K562 (cell line): Measurements from ENCODE around the gene STAMBPL1. TPM values are rescaled to one million over a fixed set of nuclear protein-coding genes. Genes with fewer than 3 reads are reported as not detected.

Experiments used
- ATAC-seq: fragments of 200-7000 bp; cut with Tn5 transposase; 3 replicates; pipeline ENCODE4 v1.9.1; 2020; ENCODE audit warnings: moderate library complexity
- BruUV-seq: library from RNA; stranded (reverse); fragments of 400-500 nt; replicated peaks from 2 replicates; lab custom pipeline; 2021; lab: Mats Ljungman, UMichigan
- CTCF ChIA-PET: fragments of 300-600 bp; formaldehyde crosslinking; extraction: SDS; loops from one replicate; lab custom pipeline; 2021; ENCODE audit warnings: low intra/inter-chr PET ratio; lab: Yijun Ruan, JAX
- POLR2A ChIA-PET: fragments of 300-600, 350-650 bp; sonication (Branson Sonifier 250); formaldehyde crosslinking; extraction: SDS; loops from one replicate; lab custom pipeline; 2021; ENCODE audit warnings: antibody characterized with exemption, inconsistent platforms; lab: Yijun Ruan, JAX
- DNase-seq, 4 experiments: peaks; one replicate each; pipeline versions ENCODE4 v3.0.0 to v3.0.0-alpha.2; 2011 to 2018; ENCODE audit warnings: low spot score in 3 of 4, mixed read lengths in 3 of 4; ENCODE audit errors: extremely low read depth in 1 of 4
- FAIRE-seq: peaks from 2 replicates; lab custom pipeline; 2011; peaks lifted over from hg19 to GRCh38; lab: Jason Lieb, UNC
- H2AFZ ChIP-seq: 2 replicates; pipeline ENCODE4 v1.6.0; 2011; ENCODE audit warnings: low read depth, low read length, control low read depth, inconsistent platforms
- H3K27ac ChIP-seq: fragments of 200-600 bp; 3 replicates; pipeline ENCODE4 v1.8.0; 2011; ENCODE audit warnings: low read depth, mild to moderate bottlenecking, control low read depth, inconsistent platforms, low read length, moderate library complexity, mixed read lengths; ENCODE audit errors: extremely low read depth
- H3K27me3 ChIP-seq, 2 experiments: fragments of 300-600 bp in 1 of 2; 2 replicates in 1 of 2; 3 replicates in 1 of 2; pipeline versions ENCODE4 v1.6.0 to v1.8.0; 2011; ENCODE audit warnings: inconsistent platforms in 2 of 2, low read length in 2 of 2, mild to moderate bottlenecking in 1 of 2, mixed read lengths in 1 of 2, moderate library complexity in 1 of 2; ENCODE audit not compliant: control insufficient read depth in 2 of 2, insufficient read depth in 2 of 2
- H3K36me3 ChIP-seq: fragments of 300-600 bp; 3 replicates; pipeline ENCODE4 v1.8.0; 2011; ENCODE audit warnings: mild to moderate bottlenecking, low read length, inconsistent platforms; ENCODE audit not compliant: control insufficient read depth, insufficient read depth
- H3K4me1 ChIP-seq, 2 experiments: fragments of 200-600 bp in 1 of 2; replicated peaks in 1 of 2; 2 replicates in 1 of 2; 3 replicates in 1 of 2; pipeline versions ENCODE4 v1.5.1 to v1.8.0; 2011; ENCODE audit warnings: inconsistent platforms in 2 of 2, low read length in 2 of 2, mild to moderate bottlenecking in 1 of 2, mixed read lengths in 1 of 2, moderate library complexity in 1 of 2; ENCODE audit not compliant: control insufficient read depth in 2 of 2, insufficient read depth in 2 of 2
- H3K4me2 ChIP-seq: 2 replicates; pipeline ENCODE4 v1.6.1; 2011; ENCODE audit warnings: low read length, control low read depth, inconsistent platforms, mixed read lengths; ENCODE audit not compliant: insufficient read depth
- H3K4me3 ChIP-seq: fragments of 200-600 bp; sonication (generic), shearing (Covaris generic); 2 replicates; pipeline ENCODE4 v1.5.1; 2016; ENCODE audit warnings: control low read depth, inconsistent platforms
- H3K79me2 ChIP-seq: fragments of 200-600 bp; 3 replicates; pipeline ENCODE4 v1.8.0; 2011; ENCODE audit warnings: low read length, inconsistent platforms; ENCODE audit not compliant: control insufficient read depth, insufficient read depth
- H3K9ac ChIP-seq, 2 experiments: 2 replicates each; pipeline versions ENCODE4 v1.6.0 to v1.6.1; 2011; ENCODE audit warnings: low read depth in 2 of 2, low read length in 2 of 2, control low read depth in 1 of 2, inconsistent platforms in 1 of 2, mild to moderate bottlenecking in 1 of 2, mixed read lengths in 1 of 2; ENCODE audit not compliant: insufficient read depth in 1 of 2
- H3K9me1 ChIP-seq: one replicate; pipeline ENCODE4 v1.6.0; 2011; ENCODE audit warnings: inconsistent platforms, mild to moderate bottlenecking, low read length, moderate library complexity; ENCODE audit not compliant: control insufficient read depth, insufficient read depth
- H3K9me3 ChIP-seq: replicated peaks from 2 replicates; pipeline ENCODE4 v1.5.1; 2011; ENCODE audit warnings: low read depth, low read length, inconsistent platforms; ENCODE audit not compliant: control insufficient read depth, insufficient read depth
- H4K20me1 ChIP-seq: replicated peaks from 2 replicates; pipeline ENCODE4 v1.6.1; 2011; ENCODE audit warnings: low read length, inconsistent platforms, mixed read lengths; ENCODE audit not compliant: control insufficient read depth, insufficient read depth
- NKRF ChIP-seq: fragments of 450-650 bp; IDR thresholded peaks from 2 replicates; pipeline ENCODE4 v1.6.1; 2016; ENCODE audit warnings: borderline replicate concordance
- POLR2AphosphoS2 ChIP-seq: IDR thresholded peaks from 2 replicates; pipeline ENCODE4 v1.6.1; 2012; ENCODE audit warnings: low read length, improper control_type of control experiment
- WGBS: fragments of 100-300 bp; shearing (Covaris generic); methylation state at CpG from one replicate; pipeline ENCODE4 v1.1.6; 2016; ENCODE audit warnings: low coverage, mixed read lengths; ENCODE audit not compliant: insufficient coverage; ENCODE audit errors: missing lambda C conversion rate; 5-methylcytosine and 5-hydroxymethylcytosine counted together
- in situ Hi-C: fragments of 300-500 bp; cut with MboI; formaldehyde crosslinking; loops from 4 replicates; pipeline ENCODE4 v1.15.0; 2018; ENCODE audit warnings: inconsistent platforms, mixed read lengths
- intact Hi-C: fragments of 100-400 bp; cut with micrococcal nuclease; formaldehyde crosslinking; loops from 2 replicates; pipeline ENCODE4 v1.14.2; 2022
- polyA plus RNA-seq, 8 experiments: library from polyadenylated mRNA; depleted of rRNA in 4 of 8; stranded (reverse) in 5 of 8; unstranded in 3 of 8; fragments of >200 nt; fragmentation: Nextera tagmentation in 2 of 8; fragmentation: Illumina TruSeq in 1 of 8; extraction: Ambion mirVana in 2 of 8; extraction: Trizol in 1 of 8; gene quantifications; 2 replicates each; pipeline versions ENCODE4 v1.2.1 to v1.2.3, GENCODE V29; 2011 to 2014; ENCODE audit warnings: inconsistent platforms in 1 of 8, missing spikeins in 1 of 8
- total RNA-seq, 7 experiments: library from RNA; depleted of rRNA in 6 of 7; stranded (reverse); fragments of >200 nt in 6 of 7; fragmentation: Illumina TruSeq in 2 of 7; extraction: Trizol in 2 of 7; gene quantifications; 2 replicates each; pipeline versions ENCODE4 v1.2.1 to v1.2.3, GENCODE V29; 2011 to 2021; ENCODE audit warnings: low replicate concordance in 1 of 7

The STAMBPL1 gene
- total and polyA plus RNA-seq, 9 of the 15 experiments (the other 6 are each of a cell fraction or from before 2014, with no cell fraction given) = 0.09 TPM; not detected in 8

- 0% methylated on average over 1 of the region's 3 CpGs for WGBS
- CTCF ChIA-PET = no interaction called here
- no peak for FAIRE-seq
Observed at GRCh38 chr10:88920986-88921593, 41.0 kb downstream of the STAMBPL1 start.

GRCh38 chr10:88922041-88922440 is 42.0 kb downstream of the STAMBPL1 start:
- CTCF ChIA-PET = no interaction called here
- Histone ChIP-seq H3K9me1 (no peaks in the 10 kb centered on the region), H3K36me3 (no peaks in the 10 kb centered on the region), H3K4me3 (no peak overlapping the region), H4K20me1 (no peaks in the 10 kb centered on the region), H3K9me3 (no peaks in the 10 kb centered on the region), H3K27ac (no peak overlapping the region), H2AFZ (no peak overlapping the region), H3K27me3 (no peaks in the 10 kb centered on the region), H3K9ac (no peak overlapping the region), H3K79me2 (no peaks in the 10 kb centered on the region), H3K4me1 (no peaks in the 10 kb centered on the region), H3K4me2 (no peak overlapping the region)
- in situ Hi-C loops = no loop called here
- TF ChIP-seq NKRF = no peak
- no TSS peak for BruUV-seq
- POLR2A ChIA-PET = no interaction called here
- no peak for DNase-seq
- WGBS = 0% methylated on average over 2 of the region's 2 CpGs
- no peak for ATAC-seq
- intact Hi-C loops = no loop called here
- FAIRE-seq = no peak

More at GRCh38 chr10:88920986-88921593, 41.0 kb downstream of the STAMBPL1 start:
- H3K27ac ChIP-seq = no peak overlapping the region
- no peak overlapping the region for H3K4me3 ChIP-seq
- H3K9me1 ChIP-seq = no peaks in the 10 kb centered on the region
- no peak overlapping the region for H3K9ac ChIP-seq
- ATAC-seq = no peak
- DNase-seq = no peak
- H3K4me2 ChIP-seq = no peak overlapping the region
- H4K20me1 ChIP-seq = no peaks in the 10 kb centered on the region
- no peaks in the 10 kb centered on the region for H3K36me3 ChIP-seq
- H3K9me3 ChIP-seq = no peaks in the 10 kb centered on the region
- intact Hi-C loops = no loop called here
- BruUV-seq = no TSS peak
- POLR2A ChIA-PET = no interaction called here
- H3K4me1 ChIP-seq = no peaks in the 10 kb centered on the region
- TF ChIP-seq POLR2AphosphoS2 = no peak
- in situ Hi-C loops = no loop called here
- H3K27me3 ChIP-seq = no peaks in the 10 kb centered on the region
- no peak overlapping the region for H2AFZ ChIP-seq
- no peaks in the 10 kb centered on the region for H3K79me2 ChIP-seq
